Endothelial cell of hepatic sinusoid (primary cell): ENCODE measurements around the gene ING1.
"Not testable (repeated sequence)": the region's sequence is repeated elsewhere in the genome, so short reads cannot be mapped to it uniquely, and the experiment has no call there.

Experiments used
- in situ Hi-C: cut with HindIII; loops from 2 replicates; pipeline ENCODE4 v1.10.0; 2017; ENCODE audit warnings: low sequenced_read_pairs

Gene ING1

GRCh38 chr13:110714797-110715394, 1.4 kb downstream of the ING1 start:
- in situ Hi-C loops = no loop called here

DNA sequence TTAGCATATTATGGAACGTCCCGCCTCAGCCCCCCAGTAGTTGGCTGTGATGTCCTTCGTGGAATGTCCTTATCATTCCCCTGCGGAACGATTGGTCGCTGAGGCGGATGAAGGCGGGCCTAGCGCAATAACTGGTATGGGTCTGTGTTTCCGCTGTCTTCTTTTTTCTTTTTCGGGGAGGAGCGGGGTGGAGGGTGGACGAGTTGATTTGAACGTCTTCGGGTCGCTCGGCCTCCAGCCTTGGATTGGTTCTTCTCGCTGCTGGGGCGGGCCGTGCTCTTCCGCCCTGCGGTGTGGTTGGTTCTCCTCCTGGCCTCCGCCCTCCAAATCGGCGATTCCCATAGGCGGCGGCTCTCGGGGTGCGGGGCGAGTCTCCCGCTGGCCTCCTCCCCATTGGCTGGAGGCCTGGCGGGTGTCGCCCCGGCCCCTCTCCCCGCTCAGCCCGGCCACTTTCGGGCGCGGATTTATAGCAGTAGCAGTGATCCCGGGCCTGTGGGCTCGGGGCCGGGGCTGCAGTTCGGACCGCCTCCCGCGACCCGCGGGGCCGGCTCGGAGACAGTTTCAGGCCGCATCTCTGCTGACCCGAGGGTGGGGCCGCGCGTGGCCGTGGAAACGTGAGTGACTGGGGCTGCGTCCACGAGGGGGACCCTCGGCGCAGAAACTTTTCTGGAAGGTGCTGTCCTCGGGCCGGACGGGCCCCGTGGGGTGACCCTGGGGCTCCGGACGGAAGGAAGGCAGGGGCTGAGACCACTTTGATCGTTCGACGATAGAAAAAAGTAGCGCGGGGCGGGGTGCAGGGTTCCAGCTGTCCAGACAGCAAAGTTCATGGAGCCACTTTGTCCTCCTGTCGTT, 2.1 kb downstream of the ING1 start:
- in situ Hi-C loops = no loop called here

DNA sequence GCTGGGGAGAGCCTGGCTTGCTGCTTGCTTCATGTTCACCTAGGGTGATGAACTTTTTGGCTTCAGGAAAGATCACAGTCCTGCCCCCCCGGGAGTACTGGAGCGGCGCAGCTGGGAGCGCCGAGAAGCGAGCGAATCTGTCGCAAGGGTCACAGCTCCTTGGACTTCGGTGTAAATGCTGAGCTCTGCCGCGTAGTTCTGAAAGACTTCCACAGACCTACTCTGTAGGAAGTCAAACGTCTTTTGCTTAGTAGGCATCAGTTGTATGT, 2.7 kb downstream of the ING1 start:
- in situ Hi-C loops = no loop called here

GRCh38 chr13:110719036-110719710, 5.7 kb downstream of the ING1 start:
- in situ Hi-C loops = no loop called here

GRCh38 chr13:110722971-110723370, 9.5 kb downstream of the ING1 start:
- in situ Hi-C loops = no loop called here

GRCh38 chr13:110723598-110723997, 10.1 kb downstream of the ING1 start:
- in situ Hi-C loops = no loop called here

- in situ Hi-C loops = not testable (repeated sequence)
Observed at GRCh38 chr13:110726153-110726552, 12.7 kb downstream of the ING1 start.

DNA sequence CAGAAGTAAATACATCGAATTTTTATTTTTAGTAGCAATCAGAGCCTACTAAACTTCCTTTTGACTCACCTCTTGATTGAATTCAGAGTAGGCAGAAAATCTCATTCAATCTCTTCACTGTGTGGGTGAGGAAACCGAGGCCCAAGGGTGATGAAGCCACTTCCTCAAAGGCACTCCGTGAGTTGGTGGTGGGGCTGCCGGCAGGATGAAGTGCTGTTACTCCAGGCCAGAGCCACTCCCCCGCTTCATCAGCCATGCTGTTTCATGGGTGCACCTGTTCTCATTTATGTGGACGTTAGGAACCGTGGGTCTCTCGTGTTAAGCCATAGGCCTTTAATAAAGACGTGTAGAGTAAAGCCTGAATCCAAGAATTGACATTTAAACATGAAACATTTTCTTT, 13.2 kb downstream of the ING1 start:
- in situ Hi-C loops = no loop called here

DNA sequence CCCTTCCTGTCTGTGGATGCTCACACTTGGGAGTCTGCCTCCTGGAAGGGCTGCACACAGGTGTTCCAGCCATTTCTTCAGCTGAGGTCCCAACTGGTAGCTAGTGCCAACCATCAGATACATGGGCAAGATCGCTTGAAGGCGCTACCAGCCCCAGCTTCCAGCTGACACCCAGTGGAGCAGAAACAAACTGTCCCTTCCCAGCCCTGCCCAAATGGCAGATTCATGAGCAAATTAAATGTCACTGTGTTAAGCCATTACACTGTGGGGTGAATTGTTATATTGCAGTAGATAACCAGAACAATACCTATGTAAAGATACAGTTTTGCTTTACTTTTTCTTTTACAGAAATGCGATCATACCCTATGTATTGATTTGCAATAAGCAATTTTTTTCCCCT, 17.6 kb downstream of the ING1 start:
- in situ Hi-C loops = loop anchor here (5.0 kb wide), 1 partner anchor 69 kb away; no protein-coding TSS in a partner anchor

GRCh38 chr13:110734561-110734960, 21.1 kb downstream of the ING1 start:
- in situ Hi-C loops = loop anchor here (5.0 kb wide), 1 partner anchor 72 kb away; no protein-coding TSS in a partner anchor

GRCh38 chr13:110737555-110737954, 24.1 kb downstream of the ING1 start:
- in situ Hi-C loops = no loop called here

DNA sequence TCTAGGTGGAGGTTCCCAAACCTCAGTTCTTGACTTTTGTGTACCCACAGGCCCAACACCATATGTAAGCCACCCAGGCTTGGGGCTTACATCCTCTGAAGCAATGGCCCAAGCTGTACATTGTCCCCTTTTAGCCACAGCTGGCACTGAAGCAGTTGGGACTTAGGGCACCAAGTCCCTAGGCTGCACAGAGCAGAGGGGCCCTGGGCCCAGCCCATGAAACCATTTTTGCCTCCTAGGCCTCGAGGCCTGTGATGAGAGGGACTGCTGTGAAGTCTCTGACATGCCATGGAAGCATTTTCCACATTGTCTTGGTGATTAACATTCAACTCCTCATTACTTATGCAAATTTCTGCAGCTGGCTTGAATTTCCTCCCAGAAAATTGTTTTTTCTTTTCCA, 30.2 kb downstream of the ING1 start:
- in situ Hi-C loops = no loop called here

DNA sequence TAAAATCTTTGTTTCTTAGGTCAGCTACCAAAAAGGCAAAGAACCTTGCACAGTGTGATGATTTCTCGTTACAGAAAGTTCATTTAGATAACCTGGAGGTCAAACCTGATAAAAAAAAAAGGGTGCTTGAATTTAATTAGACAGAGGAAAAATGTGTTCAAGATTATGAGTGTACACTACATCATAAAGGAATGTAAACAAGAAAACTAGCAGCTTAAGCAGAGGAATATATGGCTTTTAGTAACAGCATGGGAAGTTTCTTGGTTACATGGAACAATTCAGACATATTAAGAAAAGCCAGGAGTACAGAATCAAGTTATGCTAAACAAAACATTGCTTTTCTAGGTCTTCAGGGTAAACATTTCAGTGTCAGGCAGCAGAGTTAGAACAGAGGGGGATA, 32.9 kb downstream of the ING1 start:
- in situ Hi-C loops = no loop called here

GRCh38 chr13:110748271-110748670, 34.8 kb downstream of the ING1 start:
- in situ Hi-C loops = no loop called here

DNA sequence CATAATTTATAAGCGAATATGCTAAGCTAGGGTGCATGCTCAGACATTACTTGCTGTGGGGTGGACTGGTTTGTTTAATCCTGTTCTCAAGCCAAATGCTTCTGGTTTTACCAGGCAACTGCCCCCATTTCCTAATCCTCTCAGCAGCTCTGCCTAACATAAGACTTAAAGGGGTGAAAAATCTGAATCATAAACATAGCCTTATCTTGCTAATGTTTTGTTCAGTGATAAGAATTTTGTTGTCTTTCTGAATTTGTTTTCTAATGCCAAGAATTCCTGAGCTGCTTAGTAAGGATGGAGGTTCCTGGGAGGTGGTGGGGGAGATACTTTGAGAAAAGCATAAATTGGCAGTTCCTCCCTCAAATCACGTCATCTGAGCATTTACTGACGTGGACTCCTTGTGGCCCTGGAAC, 42.7 kb downstream of the ING1 start:
- in situ Hi-C loops = no loop called here

- in situ Hi-C loops = no loop called here
Observed at GRCh38 chr13:110757296-110757695, 43.8 kb downstream of the ING1 start.

DNA sequence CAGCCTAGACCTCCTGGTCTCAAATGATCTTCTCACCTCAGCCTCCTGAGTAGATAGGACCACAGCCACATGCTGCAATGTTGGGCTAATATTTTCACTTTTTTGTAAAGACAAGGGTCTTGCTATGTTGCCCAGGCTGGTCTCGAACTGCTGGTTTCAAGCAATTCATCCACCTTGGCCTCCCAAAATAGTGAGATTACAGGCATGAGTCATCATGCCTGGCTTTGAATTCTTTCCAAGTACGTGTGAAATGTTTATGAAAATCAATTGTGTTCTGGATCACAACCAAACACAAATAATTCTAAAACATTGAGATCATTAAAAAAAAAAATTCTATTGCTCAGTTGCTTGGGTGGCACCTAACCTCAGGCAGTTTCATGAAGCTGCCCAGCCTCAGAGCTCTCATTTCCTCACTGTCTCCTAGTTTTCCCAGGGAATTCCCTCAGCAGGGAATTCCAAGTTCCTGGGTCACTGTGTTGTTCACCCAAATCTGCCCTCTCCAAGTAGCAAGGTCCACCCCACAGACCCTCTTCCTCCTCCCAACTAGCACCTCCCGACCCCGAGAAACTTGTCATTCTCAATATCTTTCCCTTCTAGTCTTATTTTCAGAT, 44.8 kb downstream of the ING1 start:
- in situ Hi-C loops = no loop called here

DNA sequence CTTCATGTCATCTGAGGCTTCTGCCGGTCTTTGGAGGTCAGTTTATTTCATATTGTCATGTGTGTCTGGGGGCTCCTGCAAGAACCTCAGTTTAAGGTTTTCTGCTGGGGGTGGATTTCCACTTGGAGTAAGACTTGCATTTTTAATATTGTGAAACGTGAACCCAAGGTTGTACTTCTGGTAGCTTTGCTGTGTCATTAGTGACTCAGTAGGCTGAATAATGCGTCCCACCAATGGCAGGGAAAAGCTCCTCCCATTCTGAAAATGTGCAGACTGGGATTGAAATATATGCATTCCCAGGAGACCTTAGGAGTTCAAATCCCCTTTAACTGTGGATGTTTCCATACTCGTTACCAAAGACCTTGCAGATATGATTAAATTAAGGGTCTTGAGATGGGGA, 46.2 kb downstream of the ING1 start:
- in situ Hi-C loops = no loop called here

- in situ Hi-C loops = no loop called here
Observed at GRCh38 chr13:110760611-110761010, 47.1 kb downstream of the ING1 start.

GRCh38 chr13:110766671-110767430, 53.4 kb downstream of the ING1 start:
- in situ Hi-C loops = no loop called here

DNA sequence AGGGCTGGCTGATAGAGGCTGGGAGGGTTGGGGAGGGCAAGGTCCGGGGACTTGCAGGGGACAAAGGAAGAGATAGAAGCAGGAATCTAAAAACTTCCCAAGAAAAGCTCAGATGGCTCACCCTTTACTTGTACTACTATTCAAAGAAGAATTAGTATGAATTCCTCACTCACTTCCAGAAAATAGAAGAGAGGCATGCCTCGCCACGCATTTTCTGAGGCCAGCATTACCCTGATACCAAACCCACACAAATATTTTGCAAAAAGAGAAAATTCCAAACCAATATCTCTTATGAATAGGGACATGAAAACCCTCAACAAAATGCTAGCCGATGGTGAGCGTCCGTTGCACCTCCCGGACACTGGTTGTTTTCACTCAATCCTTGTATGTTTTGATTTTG, 54.0 kb downstream of the ING1 start:
- in situ Hi-C loops = no loop called here
